ENCODE measurements around the gene SLC35B2.

Gene SLC35B2

DNA sequence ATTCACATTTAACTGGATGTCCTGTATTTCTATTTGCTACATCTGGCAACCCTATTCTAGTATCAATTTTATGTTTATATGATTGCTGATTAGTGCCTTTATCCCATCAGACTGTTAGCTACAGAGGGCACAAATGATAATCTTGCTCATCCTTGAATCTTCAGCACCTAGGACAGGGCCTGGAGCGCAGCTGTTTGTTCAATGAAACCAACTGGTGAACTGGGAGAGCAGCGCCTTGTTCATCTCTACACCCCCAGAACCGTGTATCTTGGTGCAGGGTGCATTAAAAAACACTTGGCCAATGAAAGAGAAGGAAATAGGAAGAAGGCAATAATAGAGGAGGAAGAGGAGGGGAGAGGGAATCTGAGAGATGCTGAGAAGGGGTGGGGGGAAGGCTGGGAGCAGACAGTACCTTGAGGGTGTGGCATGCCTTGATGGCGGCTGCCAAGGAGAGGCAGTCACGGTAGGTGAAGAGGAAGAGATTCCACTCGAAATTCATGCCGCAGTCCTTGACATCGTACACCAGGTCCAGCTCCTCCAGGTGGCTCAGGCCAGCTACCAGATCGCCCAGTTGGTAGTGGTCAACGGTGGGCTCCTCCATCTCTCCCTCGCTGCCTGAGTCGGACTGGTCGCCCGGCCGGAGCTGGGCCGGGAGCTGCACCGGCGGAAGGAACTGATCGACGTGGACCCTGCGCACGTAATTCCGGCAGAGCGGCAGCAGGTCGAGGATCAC is 28.4 kb upstream of the SLC35B2 start:
- peak; percentile 54 to 56 for DNase-seq

DNA sequence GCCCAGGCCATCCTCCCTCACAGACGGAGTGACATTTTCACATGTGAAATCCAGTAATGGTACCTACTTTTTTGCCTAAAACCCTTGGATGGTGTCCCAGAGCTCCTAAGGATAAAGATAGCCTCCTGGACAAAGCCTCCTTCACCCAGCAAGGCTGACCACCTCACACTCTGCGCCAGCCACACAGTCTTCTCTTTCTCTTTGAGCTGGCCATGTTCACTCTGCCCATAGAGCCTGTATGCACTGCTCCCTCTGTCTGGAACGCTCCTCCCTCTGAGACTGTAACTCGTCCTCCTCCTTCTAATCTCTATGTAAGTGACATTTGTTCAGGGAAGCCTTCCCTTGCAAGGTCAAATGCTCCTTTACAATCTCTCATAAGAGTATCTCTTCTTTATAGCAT is 27.5 kb upstream of the SLC35B2 start:
- DNase-seq: no peak

DNA sequence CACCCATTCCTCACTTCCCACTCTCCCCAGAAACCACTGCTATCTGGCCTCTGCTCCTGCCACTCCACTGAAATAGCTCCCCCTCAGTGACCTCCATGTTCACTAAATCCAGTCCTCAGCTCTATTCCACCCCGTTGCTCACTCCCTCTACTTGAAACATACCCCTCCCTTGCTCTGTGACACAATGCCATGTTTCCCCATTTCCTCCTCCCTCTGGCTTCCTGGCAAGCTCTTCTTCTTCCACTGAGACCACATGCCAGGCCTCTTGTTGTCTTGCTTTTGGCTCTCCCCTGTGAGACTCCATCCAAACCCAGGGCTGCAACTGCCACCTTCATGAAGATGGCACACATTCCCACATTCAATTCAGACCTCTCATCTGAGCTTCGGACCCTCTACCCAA is 26.8 kb upstream of the SLC35B2 start:
- DNase-seq: peak in 1 of 2 experiments; percentile 11

DNA sequence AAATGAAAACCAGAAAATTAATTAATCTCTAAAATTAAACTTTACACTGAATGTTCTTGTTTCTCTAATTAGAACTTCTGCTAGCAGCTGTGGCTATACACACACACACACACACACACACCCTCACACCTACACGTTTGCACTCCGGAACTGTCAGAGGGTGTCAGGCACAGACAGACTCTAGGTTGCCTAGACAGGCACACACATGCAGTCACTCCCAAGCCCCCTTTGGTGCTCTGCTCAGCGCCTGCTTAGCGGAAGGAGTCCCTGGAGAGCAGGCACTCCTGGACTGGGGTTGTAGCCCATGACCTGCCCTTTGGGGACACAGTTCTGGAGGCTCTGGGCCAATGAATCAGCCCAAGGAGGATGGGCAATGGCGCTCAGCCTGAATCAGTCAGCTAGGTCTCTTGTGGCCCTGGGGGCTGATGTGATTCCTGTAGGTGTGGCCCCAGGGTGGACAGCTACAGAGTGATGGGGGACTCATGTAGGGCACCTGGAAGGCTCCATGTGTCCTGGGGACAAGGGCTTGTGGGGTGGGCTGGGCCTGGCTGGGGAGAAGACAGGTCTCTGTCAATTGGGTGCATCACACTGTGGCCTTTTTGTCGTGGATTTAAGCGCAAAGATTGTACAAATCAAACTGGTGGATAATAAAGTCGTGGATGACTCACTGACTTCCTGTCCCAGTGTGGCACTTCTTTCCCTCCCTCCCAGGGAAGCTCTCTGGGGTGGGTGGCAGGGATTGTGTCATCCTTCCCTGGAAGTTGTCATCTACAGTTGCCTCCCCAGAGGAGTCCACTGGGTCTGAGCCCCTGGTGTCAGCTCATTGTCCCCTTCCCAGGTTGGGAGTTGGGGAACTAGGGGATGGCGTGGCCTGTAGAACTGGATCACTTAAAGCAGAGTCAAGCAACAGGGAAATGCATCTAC is 21.7 kb upstream of the SLC35B2 start:
- no peak for DNase-seq

DNA sequence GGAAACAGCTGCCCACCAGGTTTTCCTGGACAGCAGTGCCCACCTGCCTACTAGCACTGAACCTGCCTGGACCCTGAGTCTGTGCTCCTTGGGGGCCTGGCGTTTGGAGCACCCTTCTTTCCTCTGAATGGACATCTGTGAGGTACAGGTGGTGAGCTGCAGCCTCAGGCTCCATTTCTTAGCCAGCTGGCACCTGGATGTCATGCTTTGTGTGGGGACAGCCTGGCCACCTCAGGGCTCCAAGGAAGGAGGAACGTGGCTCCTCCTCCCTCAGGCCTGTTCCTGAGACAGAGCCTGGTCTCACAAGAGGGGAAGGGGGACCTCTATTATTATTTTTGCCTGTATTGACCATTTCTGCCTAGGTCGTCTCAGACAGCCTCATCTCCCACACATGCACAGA is 21.0 kb upstream of the SLC35B2 start:
- DNase-seq: no peak

GRCh38 chr6:44277763-44278162 is 20.4 kb upstream of the SLC35B2 start:
- no peak for DNase-seq

GRCh38 chr6:44276667-44277640 is 19.6 kb upstream of the SLC35B2 start:
- no peak for DNase-seq

DNA sequence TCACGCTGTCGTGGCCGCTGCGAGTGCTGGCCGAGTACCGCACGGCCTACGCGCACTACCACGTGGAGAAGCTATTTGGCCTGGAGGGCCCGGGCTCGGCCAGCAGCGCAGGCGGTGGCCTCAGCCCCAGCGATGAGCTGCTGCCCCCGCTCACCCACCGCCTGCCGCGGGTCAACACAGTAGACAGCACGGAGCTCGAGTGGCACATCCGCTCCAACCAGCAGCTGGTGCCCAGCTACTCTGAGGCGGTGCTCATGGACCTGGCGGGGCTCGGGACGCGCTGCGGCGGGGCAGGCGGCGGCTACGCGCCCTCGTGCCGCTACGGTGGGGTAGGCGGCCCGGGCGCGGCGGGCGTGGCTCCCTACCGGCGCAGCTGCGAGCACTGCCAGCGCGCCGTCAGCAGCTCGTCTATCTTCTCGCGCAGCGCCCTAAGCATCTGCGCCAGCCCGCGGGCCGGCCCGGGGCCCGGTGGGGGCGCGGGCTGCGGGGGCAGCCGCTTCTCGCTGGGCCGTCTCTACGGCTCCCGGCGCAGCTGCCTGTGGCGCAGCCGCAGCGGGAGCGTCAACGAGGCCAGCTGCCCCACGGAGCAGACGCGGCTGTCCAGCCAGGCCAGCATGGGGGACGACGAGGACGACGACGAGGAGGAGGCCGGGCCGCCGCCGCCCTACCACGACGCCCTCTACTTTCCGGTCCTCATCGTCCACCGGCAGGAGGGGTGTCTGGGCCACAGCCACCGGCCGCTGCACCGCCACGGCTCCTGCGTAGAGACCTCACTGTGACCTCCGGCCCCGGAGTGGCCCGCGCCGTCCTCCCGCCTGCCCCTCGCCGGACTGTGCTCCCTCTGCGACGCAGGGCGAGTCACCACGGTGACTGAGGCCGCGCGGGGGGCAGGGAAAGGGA is 18.7 kb upstream of the SLC35B2 start:
- DNase-seq: no peak

GRCh38 chr6:44275271-44275748 is 18.0 kb upstream of the SLC35B2 start:
- DNase-seq: no peak

DNA sequence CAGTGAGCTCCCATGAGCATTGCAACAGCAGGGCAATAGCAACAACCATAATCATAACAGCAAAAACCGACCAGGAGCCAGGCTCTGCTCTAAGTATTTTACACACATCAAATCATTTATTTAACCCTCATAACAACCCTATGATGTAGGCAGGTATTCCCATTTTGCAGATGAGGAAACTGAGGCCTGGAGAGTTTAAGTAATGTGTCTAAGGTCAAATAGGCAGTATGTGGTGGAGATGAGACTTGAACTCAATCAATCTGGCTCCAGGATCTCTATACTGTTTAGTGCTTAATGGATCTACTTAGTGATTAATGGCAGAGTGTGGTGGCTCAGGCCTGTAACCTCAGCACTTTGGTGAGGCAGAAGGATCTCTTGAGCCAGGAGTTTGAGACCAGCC is 16.3 kb upstream of the SLC35B2 start:
- no peak for DNase-seq

DNA sequence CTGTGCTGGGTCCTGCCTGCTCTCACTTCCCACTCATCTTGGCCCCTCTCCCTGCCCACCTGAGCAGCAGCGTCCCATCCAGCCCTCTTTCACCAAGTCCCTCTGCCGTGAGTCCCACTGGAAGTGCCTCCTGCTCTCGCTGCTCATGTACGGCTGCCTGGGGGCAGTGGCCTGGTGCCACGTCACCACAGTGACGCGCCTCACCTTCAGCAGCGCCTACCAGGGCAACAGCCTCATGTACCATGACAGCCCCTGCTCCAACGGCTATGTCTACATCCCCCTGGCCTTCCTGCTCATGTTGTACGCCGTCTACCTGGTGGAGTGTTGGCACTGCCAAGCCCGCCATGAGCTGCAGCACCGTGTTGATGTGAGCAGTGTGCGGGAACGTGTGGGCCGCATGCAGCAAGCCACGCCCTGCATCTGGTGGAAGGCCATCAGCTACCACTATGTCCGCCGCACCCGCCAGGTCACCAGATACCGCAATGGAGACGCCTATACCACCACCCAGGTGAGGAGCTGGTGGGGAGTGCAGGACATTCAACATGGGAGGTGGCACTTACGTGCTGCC is 15.8 kb upstream of the SLC35B2 start:
- DNase-seq: no peak

DNA sequence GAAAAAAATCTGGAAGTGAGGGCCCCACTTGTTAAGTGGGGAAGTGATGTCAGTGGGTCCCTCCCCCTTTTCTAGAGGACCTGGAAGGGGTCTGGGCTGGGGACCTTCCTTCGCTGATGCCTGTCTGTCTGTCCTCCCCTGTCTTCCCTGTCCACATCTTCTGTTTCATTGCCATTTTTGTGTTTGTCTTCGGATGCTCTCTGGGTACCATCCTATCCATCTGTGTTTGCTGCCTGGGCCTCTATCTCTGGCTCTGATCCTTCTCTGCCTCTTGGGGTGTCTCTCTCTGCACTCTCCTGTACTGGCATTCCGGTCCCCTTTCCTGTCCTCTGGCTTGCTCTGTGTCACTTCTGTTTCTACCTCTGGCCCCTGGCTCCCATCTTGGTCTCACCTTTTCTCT is 15.2 kb upstream of the SLC35B2 start:
- no peak for DNase-seq

GRCh38 chr6:44271914-44272313 is 14.6 kb upstream of the SLC35B2 start:
- no peak for DNase-seq

GRCh38 chr6:44271406-44271723 is 14.0 kb upstream of the SLC35B2 start:
- DNase-seq: no peak

DNA sequence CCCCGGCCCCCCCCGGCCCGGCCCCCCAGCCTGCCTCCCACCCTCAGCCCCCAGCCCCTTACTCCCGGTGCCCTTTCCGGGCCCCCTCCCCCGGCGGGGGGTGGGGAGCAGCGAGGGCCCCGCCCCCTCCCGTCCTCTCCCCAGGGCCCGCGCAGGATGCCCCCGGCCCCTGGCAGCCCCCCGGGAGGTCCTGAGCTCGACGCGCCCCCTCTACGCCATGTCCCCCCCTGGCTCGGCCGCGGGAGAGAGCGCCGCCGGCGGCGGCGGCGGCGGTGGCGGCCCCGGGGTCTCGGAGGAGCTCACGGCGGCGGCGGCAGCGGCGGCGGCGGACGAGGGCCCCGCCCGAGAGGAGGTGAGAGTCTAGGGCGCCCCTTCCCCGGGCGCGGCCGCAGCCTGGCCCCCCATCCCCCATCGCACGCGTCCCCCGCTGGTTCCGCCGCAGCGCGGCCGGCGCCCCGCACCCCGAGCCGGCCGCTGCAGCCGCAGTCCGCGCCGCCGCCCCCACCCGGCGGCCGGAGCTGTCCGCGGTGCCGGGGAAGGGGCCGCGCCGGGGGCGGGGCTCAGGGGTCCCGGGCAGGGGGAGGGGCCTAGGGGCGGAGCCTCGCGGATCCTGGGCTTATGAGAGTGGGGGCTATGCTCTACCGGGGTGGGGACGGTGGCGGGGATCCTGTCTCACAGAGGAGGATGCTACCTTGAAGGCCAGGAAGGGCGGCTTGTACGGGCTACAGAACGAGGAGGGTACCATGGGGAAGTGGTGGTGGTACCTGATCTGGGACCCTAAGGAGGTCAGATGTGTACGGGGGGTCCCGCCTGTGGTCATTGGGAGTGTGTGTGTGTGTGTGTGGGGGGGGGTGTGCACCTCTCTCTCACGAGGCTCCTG is 13.4 kb upstream of the SLC35B2 start:
- no peak for DNase-seq

GRCh38 chr6:44269921-44270525 is 12.7 kb upstream of the SLC35B2 start, which contains the start of gene TMEM151B:
TMEM151B (plus strand) TSS chr6:44270450; CDS start chr6:44270743, 293 bp downstream.
- DNase-seq: no peak

- DNase-seq: no peak
Observed at GRCh38 chr6:44269178-44269920, 12.0 kb upstream of the SLC35B2 start.

DNA sequence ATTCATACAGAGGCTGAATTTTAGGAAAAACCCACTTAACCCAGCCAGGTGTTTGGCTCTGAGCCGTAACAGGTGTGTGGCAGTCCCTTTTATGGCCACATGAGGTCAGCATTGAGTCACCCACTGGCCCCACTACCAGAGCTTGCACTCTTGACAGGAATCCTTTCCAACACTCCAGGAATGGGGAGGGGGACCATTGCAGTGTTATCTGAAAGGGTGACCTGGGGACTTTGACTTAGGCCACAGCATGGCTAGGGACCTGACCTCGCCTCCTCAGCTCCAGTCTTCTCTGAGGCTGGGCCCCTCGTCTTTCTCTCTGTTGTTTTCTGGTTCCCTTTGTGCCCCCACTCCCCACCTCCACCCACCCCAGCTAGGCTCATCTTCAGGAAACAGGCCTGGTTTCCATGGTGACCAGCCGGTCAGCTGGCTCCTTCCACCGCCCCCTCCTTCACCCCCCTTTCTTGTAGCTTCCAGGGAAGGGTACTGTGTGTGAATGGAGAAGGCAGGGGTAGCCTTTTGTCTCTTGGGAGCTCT is 10.8 kb upstream of the SLC35B2 start:
- DNase-seq: peak; percentile 30 to 41

GRCh38 chr6:44267252-44267651 is 9.9 kb upstream of the SLC35B2 start:
- no peak for DNase-seq
